ENCODE results near the gene RAB11B. TPM values are rescaled to one million over a fixed set of nuclear protein-coding genes. Genes with fewer than 3 reads are reported as not detected.

Gene RAB11B
- total and polyA plus RNA-seq, 2 of the 13 experiments (the other 11 are each of a cell fraction or from before 2014, with no cell fraction given): 6.0 to 28.4 TPM

DNA sequence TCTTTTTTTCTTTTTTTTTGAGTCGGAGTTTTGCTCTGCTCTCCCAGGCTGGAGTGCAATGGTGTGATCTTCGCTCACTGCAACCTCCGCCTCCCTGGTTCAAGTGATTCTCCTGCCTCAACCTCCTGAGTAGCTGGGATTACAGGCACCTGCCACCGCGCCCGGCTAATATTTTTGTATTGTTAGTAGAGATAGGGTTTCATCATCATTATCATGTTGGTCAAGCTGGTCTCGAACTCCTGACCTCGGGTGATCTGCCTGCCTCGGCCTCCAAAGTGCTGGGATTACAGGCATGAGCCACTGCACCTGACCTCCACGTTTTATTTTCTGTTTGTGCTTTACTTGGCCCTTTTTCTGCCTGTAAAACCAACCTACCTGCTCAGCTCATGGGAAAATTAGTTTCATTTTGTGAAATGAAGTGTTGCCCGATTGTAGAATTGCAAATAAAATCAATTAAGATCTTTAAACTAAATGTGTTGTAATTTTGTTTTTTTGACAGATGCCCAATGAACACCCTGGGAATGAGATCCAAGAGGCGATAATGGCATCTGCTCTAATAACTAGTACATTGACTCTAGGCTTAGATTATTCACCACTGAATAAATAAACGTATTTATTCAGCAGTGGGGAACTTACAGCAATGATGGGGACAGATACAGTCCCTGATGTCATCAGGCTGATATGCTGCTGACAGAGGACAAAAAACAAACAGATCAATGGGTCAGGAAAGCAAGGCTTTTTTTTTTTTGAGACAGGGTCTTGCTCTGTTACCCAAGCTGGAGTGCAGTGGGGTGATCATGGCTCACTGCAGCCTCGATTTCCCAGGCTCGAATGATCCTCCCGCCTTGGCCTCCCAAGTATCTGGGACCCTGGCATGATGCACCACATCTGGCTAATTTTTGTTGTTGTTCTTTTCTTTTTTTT, 2.2 kb upstream of the RAB11B start (continued):
- TF ChIP-seq, protein P1, sequence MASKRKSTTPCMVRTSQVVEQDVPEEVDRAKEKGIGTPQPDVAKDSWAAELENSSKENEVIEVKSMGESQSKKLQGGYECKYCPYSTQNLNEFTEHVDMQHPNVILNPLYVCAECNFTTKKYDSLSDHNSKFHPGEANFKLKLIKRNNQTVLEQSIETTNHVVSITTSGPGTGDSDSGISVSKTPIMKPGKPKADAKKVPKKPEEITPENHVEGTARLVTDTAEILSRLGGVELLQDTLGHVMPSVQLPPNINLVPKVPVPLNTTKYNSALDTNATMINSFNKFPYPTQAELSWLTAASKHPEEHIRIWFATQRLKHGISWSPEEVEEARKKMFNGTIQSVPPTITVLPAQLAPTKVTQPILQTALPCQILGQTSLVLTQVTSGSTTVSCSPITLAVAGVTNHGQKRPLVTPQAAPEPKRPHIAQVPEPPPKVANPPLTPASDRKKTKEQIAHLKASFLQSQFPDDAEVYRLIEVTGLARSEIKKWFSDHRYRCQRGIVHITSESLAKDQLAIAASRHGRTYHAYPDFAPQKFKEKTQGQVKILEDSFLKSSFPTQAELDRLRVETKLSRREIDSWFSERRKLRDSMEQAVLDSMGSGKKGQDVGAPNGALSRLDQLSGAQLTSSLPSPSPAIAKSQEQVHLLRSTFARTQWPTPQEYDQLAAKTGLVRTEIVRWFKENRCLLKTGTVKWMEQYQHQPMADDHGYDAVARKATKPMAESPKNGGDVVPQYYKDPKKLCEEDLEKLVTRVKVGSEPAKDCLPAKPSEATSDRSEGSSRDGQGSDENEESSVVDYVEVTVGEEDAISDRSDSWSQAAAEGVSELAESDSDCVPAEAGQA (IDR thresholded peaks at IDR 0.05; ENCODE audit: low read depth): peak; percentile 53; the same call in 1 of the 2 replicates
- TF ChIP-seq, protein P1 (CRISPR knock-in tag; IDR thresholded peaks at IDR 0.05; ENCODE audit: borderline replicate concordance): no peak
- TF ChIP-seq, protein P2, sequence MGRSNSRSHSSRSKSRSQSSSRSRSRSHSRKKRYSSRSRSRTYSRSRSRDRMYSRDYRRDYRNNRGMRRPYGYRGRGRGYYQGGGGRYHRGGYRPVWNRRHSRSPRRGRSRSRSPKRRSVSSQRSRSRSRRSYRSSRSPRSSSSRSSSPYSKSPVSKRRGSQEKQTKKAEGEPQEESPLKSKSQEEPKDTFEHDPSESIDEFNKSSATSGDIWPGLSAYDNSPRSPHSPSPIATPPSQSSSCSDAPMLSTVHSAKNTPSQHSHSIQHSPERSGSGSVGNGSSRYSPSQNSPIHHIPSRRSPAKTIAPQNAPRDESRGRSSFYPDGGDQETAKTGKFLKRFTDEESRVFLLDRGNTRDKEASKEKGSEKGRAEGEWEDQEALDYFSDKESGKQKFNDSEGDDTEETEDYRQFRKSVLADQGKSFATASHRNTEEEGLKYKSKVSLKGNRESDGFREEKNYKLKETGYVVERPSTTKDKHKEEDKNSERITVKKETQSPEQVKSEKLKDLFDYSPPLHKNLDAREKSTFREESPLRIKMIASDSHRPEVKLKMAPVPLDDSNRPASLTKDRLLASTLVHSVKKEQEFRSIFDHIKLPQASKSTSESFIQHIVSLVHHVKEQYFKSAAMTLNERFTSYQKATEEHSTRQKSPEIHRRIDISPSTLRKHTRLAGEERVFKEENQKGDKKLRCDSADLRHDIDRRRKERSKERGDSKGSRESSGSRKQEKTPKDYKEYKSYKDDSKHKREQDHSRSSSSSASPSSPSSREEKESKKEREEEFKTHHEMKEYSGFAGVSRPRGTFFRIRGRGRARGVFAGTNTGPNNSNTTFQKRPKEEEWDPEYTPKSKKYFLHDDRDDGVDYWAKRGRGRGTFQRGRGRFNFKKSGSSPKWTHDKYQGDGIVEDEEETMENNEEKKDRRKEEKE (IDR thresholded peaks at IDR 0.05): no peak
- TF ChIP-seq SYNCRIP (IDR thresholded peaks at IDR 0.05; ENCODE audit: insufficient read depth, low read depth, low read length): no peak
- TF ChIP-seq ZNF891 (CRISPR knock-in tag; IDR thresholded peaks at IDR 0.05): no peak
- TF ChIP-seq CENPX (CRISPR knock-in tag; IDR thresholded peaks at IDR 0.05): no peak
- TF ChIP-seq, protein P3, sequence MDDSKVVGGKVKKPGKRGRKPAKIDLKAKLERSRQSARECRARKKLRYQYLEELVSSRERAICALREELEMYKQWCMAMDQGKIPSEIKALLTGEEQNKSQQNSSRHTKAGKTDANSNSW (CRISPR knock-in tag; IDR thresholded peaks at IDR 0.05; ENCODE audit: borderline replicate concordance): no peak
- TF ChIP-seq, protein P4, sequence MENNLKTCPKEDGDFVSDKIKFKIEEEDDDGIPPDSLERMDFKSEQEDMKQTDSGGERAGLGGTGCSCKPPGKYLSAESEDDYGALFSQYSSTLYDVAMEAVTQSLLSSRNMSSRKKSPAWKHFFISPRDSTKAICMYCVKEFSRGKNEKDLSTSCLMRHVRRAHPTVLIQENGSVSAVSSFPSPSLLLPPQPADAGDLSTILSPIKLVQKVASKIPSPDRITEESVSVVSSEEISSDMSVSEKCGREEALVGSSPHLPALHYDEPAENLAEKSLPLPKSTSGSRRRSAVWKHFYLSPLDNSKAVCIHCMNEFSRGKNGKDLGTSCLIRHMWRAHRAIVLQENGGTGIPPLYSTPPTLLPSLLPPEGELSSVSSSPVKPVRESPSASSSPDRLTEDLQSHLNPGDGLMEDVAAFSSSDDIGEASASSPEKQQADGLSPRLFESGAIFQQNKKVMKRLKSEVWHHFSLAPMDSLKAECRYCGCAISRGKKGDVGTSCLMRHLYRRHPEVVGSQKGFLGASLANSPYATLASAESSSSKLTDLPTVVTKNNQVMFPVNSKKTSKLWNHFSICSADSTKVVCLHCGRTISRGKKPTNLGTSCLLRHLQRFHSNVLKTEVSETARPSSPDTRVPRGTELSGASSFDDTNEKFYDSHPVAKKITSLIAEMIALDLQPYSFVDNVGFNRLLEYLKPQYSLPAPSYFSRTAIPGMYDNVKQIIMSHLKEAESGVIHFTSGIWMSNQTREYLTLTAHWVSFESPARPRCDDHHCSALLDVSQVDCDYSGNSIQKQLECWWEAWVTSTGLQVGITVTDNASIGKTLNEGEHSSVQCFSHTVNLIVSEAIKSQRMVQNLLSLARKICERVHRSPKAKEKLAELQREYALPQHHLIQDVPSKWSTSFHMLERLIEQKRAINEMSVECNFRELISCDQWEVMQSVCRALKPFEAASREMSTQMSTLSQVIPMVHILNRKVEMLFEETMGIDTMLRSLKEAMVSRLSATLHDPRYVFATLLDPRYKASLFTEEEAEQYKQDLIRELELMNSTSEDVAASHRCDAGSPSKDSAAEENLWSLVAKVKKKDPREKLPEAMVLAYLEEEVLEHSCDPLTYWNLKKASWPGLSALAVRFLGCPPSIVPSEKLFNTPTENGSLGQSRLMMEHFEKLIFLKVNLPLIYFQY (CRISPR knock-in tag; IDR thresholded peaks at IDR 0.05; ENCODE audit: borderline replicate concordance): 0 out of 2 replicates have a peak, but pooled peaks have one; percentile 34
- TF ChIP-seq ZNF225 (CRISPR knock-in tag; IDR thresholded peaks at IDR 0.05): no peak
- TF ChIP-seq SUZ12 (IDR thresholded peaks at IDR 0.05; ENCODE audit: low read depth, low read length): no peak
- TF ChIP-seq ZNF570 (CRISPR knock-in tag; IDR thresholded peaks at IDR 0.05; ENCODE audit: borderline replicate concordance): no peak
- TF ChIP-seq, protein P5, sequence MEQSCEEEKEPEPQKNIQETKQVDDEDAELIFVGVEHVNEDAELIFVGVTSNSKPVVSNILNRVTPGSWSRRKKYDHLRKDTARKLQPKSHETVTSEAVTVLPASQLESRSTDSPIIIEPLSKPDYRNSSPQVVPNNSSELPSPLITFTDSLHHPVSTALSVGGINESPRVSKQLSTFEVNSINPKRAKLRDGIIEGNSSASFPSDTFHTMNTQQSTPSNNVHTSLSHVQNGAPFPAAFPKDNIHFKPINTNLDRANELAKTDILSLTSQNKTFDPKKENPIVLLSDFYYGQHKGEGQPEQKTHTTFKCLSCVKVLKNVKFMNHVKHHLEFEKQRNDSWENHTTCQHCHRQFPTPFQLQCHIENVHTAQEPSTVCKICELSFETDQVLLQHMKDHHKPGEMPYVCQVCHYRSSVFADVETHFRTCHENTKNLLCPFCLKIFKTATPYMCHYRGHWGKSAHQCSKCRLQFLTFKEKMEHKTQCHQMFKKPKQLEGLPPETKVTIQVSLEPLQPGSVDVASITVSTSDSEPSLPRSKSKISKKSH (CRISPR knock-in tag; IDR thresholded peaks at IDR 0.05; ENCODE audit: borderline replicate concordance): no peak
